ENCODE data around the gene YPEL2.

- TF ChIP-seq REST (IDR thresholded peaks at IDR 0.05; ENCODE audit: low read depth) (no peak), CEBPB (IDR thresholded peaks at IDR 0.05; ENCODE audit: low read depth) (no peak), CTCF (IDR thresholded peaks at IDR 0.05 in 2 of 3, conservative IDR thresholded peaks at IDR 0.05 in 1 of 3; ENCODE audit: borderline replicate concordance in 1 of 3, insufficient read depth in 1 of 3, low read depth in 2 of 3, low read length in 2 of 3) (no peak), MAX (IDR thresholded peaks at IDR 0.05) (no peak), EZH2phosphoT487 (IDR thresholded peaks at IDR 0.05; ENCODE audit: borderline replicate concordance) (no peak), POLR2A (IDR thresholded peaks at IDR 0.05; ENCODE audit: borderline replicate concordance, extremely low read depth, insufficient read depth, insufficient read length) (no peak), SP1 (IDR thresholded peaks at IDR 0.05; ENCODE audit: low read depth) (no peak), JUND (IDR thresholded peaks at IDR 0.05) (no peak), SRF (IDR thresholded peaks at IDR 0.05; ENCODE audit: low read depth) (no peak), POLR2AphosphoS5 (IDR thresholded peaks at IDR 0.05; ENCODE audit: low read depth, low read length) (no peak), ELF1 (IDR thresholded peaks at IDR 0.05; ENCODE audit: borderline replicate concordance, low read depth) (no peak)
Measured at GRCh38 chr17:59405944-59406705, 74.7 kb downstream of the YPEL2 start.

Data from HCT116 (cell line).